Hepatic stellate cell (primary cell): Measurements from ENCODE around the gene DHRS12.

Source experiments
- DNase-seq: peaks from one replicate; pipeline ENCODE4 v3.0.0; 2011; ENCODE audit warnings: low spot score

The DHRS12 gene

DNA sequence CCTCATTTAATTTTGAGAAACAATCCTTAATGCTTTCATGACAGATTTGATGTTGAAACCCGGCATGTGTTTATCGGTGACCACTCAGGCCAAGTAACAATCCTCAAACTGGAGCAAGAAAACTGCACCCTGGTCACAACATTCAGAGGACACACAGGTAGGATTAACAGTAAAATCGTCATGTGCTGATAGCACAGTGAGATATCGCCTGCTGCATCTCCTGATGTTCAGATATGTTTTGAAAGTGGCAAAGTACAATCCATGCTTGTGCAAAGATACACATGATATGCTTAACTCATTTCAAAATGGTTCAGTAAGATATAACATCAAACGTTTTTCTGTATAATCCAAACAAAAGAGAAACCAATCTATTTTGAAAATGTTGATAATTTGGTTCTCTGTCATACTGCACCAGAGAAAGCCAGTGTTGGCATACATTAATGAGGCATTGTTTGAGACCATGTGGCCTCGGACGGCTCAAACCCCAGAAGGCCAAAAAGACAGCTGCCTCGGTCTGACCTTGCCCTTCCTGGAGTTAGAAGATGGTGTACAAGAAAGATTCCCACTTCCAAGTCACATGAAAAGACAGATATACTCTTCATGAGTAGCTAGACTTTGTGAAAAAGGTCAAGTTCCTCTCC lies 76.2 kb downstream of the DHRS12 start:
- DNase-seq, result no peak

- DNase-seq, result peak; percentile 39
Measured at GRCh38 chr13:51726446-51727193, 77.3 kb downstream of the DHRS12 start.

GRCh38 chr13:51724721-51725120 lies 79.2 kb downstream of the DHRS12 start:
- DNase-seq, result no peak

GRCh38 chr13:51723529-51723928 lies 80.4 kb downstream of the DHRS12 start:
- no peak for DNase-seq

- no peak for DNase-seq
Measured at GRCh38 chr13:51721496-51721895, 82.5 kb downstream of the DHRS12 start.

- no peak for DNase-seq
Measured at GRCh38 chr13:51719394-51719793, 84.6 kb downstream of the DHRS12 start.
